Right cardiac atrium (tissue), 5 donors: Measurements from ENCODE around the gene EXOC2. TPM values are rescaled to one million over a fixed set of nuclear protein-coding genes. Genes with fewer than 3 reads are reported as not detected.

Source experiments
- ATAC-seq, 2 donors: fragments of 200-7000 bp; cut with Tn5 transposase; one replicate each; pipeline versions ENCODE4 v1.8.0 to v1.9.1; 2020; ENCODE audit warnings: moderate library complexity in 2 of 2, mild to moderate bottlenecking in 1 of 2
- DNase-seq, 3 donors: peaks; one replicate each; pipeline ENCODE4 v3.0.0-alpha.2; 2020
- H3K27ac ChIP-seq: one replicate; pipeline ENCODE4 v1.5.1; 2013; ENCODE audit warnings: mild to moderate bottlenecking, low read length, control low read depth, moderate library complexity
- H3K27me3 ChIP-seq: one replicate; pipeline ENCODE4 v1.6.1; 2013; ENCODE audit not compliant: control insufficient read depth, insufficient read depth
- H3K4me1 ChIP-seq: one replicate; pipeline ENCODE4 v1.6.1; 2013; ENCODE audit warnings: low read length; ENCODE audit not compliant: control insufficient read depth, insufficient read depth
- H3K4me3 ChIP-seq: one replicate; pipeline ENCODE4 v1.5.1; 2013; ENCODE audit warnings: low read length, control low read depth
- H3K9me3 ChIP-seq: one replicate; pipeline ENCODE4 v1.6.1; 2013; ENCODE audit warnings: low read length; ENCODE audit not compliant: control insufficient read depth
- WGBS: extraction: QIAGEN DNeasy Blood & Tissue Kit; methylation state at CpG from one replicate; pipeline ENCODE4 v1.1.7; 2013; 5-methylcytosine and 5-hydroxymethylcytosine counted together
- intact Hi-C, 4 donors: fragments of 100-400 bp; cut with DNase I; formaldehyde crosslinking; loops; one replicate each; pipeline versions ENCODE4 v1.11.0 to v1.14.0; 2022 to 2023
- polyA plus RNA-seq: library from polyadenylated mRNA; stranded (reverse); fragments of 200-250 nt; gene quantifications from one replicate; pipeline ENCODE4 v1.2.3, GENCODE V29; 2013
- total RNA-seq, 4 donors: library from RNA; stranded (reverse); fragmentation: NEBNext Ultra II Directional; extraction: Animal tissue kit (Norgen Biotek cat#: 25700); gene quantifications; one replicate each; pipeline ENCODE4 v1.2.1, GENCODE V29; 2021
- donor health status: healthy with polysubstance abuse.
- donor health status: DM: no; HTN: yes; CAD: no.
- donor health status: DM: no; HTN: no; CAD: no.
- donor health status: DM: no; HTN: yes; CAD: no; lungs with severe emphysema.
- donor health status: DM: yes; HTN: yes; CAD: no.

EXOC2 gene
- total and polyA plus RNA-seq, 5 donors = 7.9 to 17.9 (median 14.3) TPM

- H3K4me1 ChIP-seq = no peaks in the 10 kb centered on the region
- H3K9me3 ChIP-seq = no peaks in the 10 kb centered on the region
- WGBS = 97% methylated on average over 2 of the region's 2 CpGs
- H3K4me3 ChIP-seq = no peak overlapping the region
- no peak overlapping the region for H3K27ac ChIP-seq
- no peaks in the 10 kb centered on the region for H3K27me3 ChIP-seq
- DNase-seq (no peak), ATAC-seq (no peak)
- intact Hi-C loops = no loop called here
Observed at GRCh38 chr6:492816-493414, 200.0 kb downstream of the EXOC2 start.

GRCh38 chr6:492178-492577, 200.8 kb downstream of the EXOC2 start:
- ATAC-seq (no peak), DNase-seq (no peak)
- Histone ChIP-seq H3K4me3 (no peak overlapping the region), H3K9me3 (no peaks in the 10 kb centered on the region), H3K27ac (no peak overlapping the region), H3K27me3 (no peaks in the 10 kb centered on the region), H3K4me1 (no peaks in the 10 kb centered on the region)
- intact Hi-C loops = no loop called here
- WGBS = 98% methylated on average over 5 of the region's 5 CpGs

GRCh38 chr6:491233-491632, 201.7 kb downstream of the EXOC2 start:
- H3K4me3 ChIP-seq = no peak overlapping the region
- no peak for ATAC-seq
- DNase-seq = no peak
- H3K27me3 ChIP-seq = no peaks in the 10 kb centered on the region
- intact Hi-C loops = no loop called here
- H3K9me3 ChIP-seq = no peaks in the 10 kb centered on the region
- WGBS = 86% methylated on average over 6 of the region's 6 CpGs
- no peaks in the 10 kb centered on the region for H3K4me1 ChIP-seq
- H3K27ac ChIP-seq = no peak overlapping the region

GRCh38 chr6:490251-491037, 202.5 kb downstream of the EXOC2 start:
- WGBS = 78% methylated on average over 6 of the region's 6 CpGs
- intact Hi-C loops = no loop called here
- ATAC-seq (no peak), DNase-seq (no peak)
- H3K4me3 ChIP-seq = no peak overlapping the region
- no peak overlapping the region for H3K27ac ChIP-seq
- no peaks in the 10 kb centered on the region for H3K4me1 ChIP-seq
- no peaks in the 10 kb centered on the region for H3K27me3 ChIP-seq
- no peaks in the 10 kb centered on the region for H3K9me3 ChIP-seq

- DNase-seq = no peak
Observed at GRCh38 chr6:489762-490161, 203.2 kb downstream of the EXOC2 start.

GRCh38 chr6:489001-489400, 203.9 kb downstream of the EXOC2 start:
- WGBS = 95% methylated on average over 4 of the region's 4 CpGs
- DNase-seq (no peak), ATAC-seq (no peak)
- Histone ChIP-seq H3K27ac (no peak overlapping the region), H3K27me3 (no peaks in the 10 kb centered on the region), H3K9me3 (no peaks in the 10 kb centered on the region), H3K4me3 (no peak overlapping the region), H3K4me1 (no peaks in the 10 kb centered on the region)
- intact Hi-C loops = no loop called here

More at GRCh38 chr6:489762-490161, 203.2 kb downstream of the EXOC2 start:
- no peaks in the 10 kb centered on the region for H3K27me3 ChIP-seq
- no peaks in the 10 kb centered on the region for H3K9me3 ChIP-seq
- WGBS = 96% methylated on average over 11 of the region's 11 CpGs
- intact Hi-C loops = no loop called here
- H3K4me3 ChIP-seq = no peak overlapping the region
- H3K4me1 ChIP-seq = no peaks in the 10 kb centered on the region
- no peak overlapping the region for H3K27ac ChIP-seq
- ATAC-seq = no peak

GRCh38 chr6:487956-488355, 205.0 kb downstream of the EXOC2 start:
- Histone ChIP-seq H3K4me1 (no peaks in the 10 kb centered on the region), H3K27me3 (no peaks in the 10 kb centered on the region), H3K9me3 (no peaks in the 10 kb centered on the region), H3K27ac (no peak overlapping the region), H3K4me3 (no peak overlapping the region)
- DNase-seq (peak in 1 of 3 donors; percentile 59), ATAC-seq (no peak)
- 91% methylated on average over 13 of the region's 13 CpGs for WGBS
- intact Hi-C loops = no loop called here

- ATAC-seq = no peak
- Histone ChIP-seq H3K27me3 (no peaks in the 10 kb centered on the region), H3K4me3 (no peak overlapping the region), H3K27ac (no peak overlapping the region), H3K4me1 (no peaks in the 10 kb centered on the region), H3K9me3 (no peaks in the 10 kb centered on the region)
- intact Hi-C loops = no loop called here
- 94% methylated on average over 15 of the region's 15 CpGs for WGBS
- DNase-seq = no peak
Observed at GRCh38 chr6:485655-486170, 207.2 kb downstream of the EXOC2 start.

GRCh38 chr6:484746-485145, 208.2 kb downstream of the EXOC2 start:
- ATAC-seq = no peak
- H3K9me3 ChIP-seq = no peaks in the 10 kb centered on the region
- WGBS = 96% methylated on average over 6 of the region's 6 CpGs
- H3K4me1 ChIP-seq = no peaks in the 10 kb centered on the region
- intact Hi-C loops = no loop called here
- H3K27me3 ChIP-seq = no peaks in the 10 kb centered on the region
- H3K27ac ChIP-seq = no peak overlapping the region
- DNase-seq = no peak
- no peak overlapping the region for H3K4me3 ChIP-seq

- ATAC-seq (no peak), DNase-seq (no peak)
- no peaks in the 10 kb centered on the region for H3K27me3 ChIP-seq
- WGBS = 99% methylated on average over 4 of the region's 4 CpGs
- H3K4me3 ChIP-seq = no peak overlapping the region
- intact Hi-C loops = no loop called here
- H3K9me3 ChIP-seq = no peaks in the 10 kb centered on the region
- no peak overlapping the region for H3K27ac ChIP-seq
- no peaks in the 10 kb centered on the region for H3K4me1 ChIP-seq
Observed at GRCh38 chr6:484086-484745, 208.7 kb downstream of the EXOC2 start.

GRCh38 chr6:475314-475713, 217.6 kb downstream of the EXOC2 start:
- intact Hi-C loops = no loop called here

More at GRCh38 chr6:475314-475713, 217.6 kb downstream of the EXOC2 start:
- ATAC-seq (no peak), DNase-seq (no peak)
- no peaks in the 10 kb centered on the region for H3K9me3 ChIP-seq
- no peaks in the 10 kb centered on the region for H3K4me1 ChIP-seq
- H3K4me3 ChIP-seq = no peak overlapping the region
- 60% methylated on average over 14 of the region's 14 CpGs for WGBS
- H3K27me3 ChIP-seq = no peaks in the 10 kb centered on the region
- H3K27ac ChIP-seq = no peak overlapping the region
